Measurements from ENCODE around the gene ZNF236.

ZNF236 gene

GRCh38 chr18:76859474-76860339 is 37.4 kb downstream of the ZNF236 start:
- DNase-seq (ENCODE audit: low spot score): no peak

DNA sequence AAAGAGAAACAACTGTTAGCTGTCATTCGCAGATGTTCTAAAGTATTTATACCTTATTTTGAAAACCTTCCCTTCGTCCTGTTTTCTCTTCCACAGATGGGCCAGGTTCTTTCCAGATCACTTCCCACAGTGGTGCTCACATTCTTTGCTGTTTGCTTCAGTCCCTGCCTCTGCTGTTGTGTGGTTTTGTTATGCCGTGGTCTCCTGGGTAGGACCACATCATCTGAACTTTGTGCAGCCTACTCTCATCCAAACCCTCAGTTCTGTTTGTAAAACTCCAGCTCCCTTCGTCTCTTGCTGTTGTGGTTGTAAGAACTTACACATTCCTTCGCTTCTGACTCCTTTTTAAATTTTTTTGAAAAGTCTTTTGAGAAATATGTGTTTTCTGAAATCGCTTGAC is 38.1 kb downstream of the ZNF236 start:
- no peak for DNase-seq (ENCODE audit: low spot score)

GRCh38 chr18:76866666-76867065 is 44.3 kb downstream of the ZNF236 start:
- DNase-seq (ENCODE audit: low spot score): no peak

DNA sequence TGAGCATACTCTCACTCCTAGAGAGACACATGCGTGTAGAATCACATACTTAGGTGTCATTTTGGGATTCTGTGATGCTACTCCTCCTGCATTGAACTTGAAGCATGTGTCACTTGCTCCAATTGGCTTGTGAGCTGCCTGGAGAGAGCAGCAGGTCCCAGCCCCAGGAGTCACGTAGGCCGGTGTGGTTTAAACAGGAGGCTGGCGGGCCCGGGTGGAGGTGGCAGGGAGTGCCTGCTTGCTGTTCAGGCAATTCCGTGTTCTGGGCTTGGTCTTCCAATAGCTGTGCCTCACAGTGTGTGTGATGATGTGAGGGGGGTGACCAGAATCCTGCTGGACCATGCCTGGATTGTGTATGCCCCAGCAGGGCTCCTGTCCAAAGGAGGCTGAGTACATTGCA is 51.0 kb downstream of the ZNF236 start:
- no peak for DNase-seq (ENCODE audit: low spot score)

- DNase-seq (ENCODE audit: low spot score): no peak
These were observed 51.4 kb downstream of the ZNF236 start for GRCh38 chr18:76873713-76874112.

DNA sequence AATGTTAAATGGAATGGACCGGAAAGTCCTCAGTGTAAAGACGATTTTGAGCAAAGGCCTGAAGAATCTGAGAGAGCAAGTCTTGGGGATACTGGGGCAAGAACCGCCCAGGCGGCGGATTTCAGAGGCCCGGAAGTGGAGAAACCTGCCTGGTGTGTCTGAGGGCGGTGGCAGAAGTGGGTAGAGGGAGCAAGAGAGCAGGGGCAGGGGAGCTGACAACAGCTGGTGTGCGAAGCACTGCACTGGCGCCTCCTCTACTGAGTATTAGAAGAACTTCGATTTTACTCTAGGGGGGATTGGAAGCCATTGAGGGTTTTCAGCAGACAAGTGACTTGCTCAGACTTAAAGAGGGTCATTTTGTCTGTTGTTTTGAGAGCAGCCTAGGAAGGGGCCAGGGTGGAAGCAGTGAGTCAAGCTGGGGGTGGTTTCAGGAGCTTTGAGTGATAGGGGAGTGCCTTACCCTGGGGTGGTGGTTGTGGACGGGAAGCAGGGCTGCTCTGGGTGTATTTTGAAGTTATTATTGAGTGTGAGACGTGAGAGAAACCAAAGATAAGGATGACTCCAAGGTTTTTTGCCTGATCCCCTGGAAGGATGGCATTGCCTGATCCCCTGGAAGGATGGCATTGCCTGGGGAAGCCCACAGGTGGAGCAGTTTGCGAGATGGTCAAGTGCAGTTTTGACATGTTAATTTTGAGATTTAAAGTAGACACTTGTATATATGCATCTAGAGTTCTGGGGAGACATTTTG is 52.5 kb downstream of the ZNF236 start:
- no peak for DNase-seq (ENCODE audit: low spot score)

GRCh38 chr18:76875390-76876325 is 53.3 kb downstream of the ZNF236 start:
- peak; percentile 75 for DNase-seq (ENCODE audit: low spot score)

GRCh38 chr18:76878426-76878825 is 56.1 kb downstream of the ZNF236 start:
- no peak for DNase-seq (ENCODE audit: low spot score)

DNA sequence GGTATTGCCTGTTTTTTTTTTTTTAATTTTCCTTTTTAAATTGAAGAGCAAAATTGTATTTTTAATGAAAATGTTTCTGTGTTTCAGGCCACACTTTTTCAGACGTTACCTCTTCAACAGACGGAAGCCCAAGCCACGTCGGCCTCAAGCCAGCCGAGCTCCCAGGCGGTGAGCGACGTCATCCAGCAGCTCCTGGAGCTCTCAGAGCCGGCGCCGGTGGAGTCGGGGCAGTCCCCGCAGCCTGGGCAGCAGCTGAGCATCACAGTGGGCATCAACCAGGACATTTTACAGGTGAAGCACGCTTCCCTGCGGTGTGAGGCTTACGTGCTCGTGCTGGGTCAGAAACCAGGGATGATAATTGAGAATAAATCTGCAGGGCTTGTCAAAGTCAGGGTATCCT is 57.7 kb downstream of the ZNF236 start:
- no peak for DNase-seq (ENCODE audit: low spot score)

DNA sequence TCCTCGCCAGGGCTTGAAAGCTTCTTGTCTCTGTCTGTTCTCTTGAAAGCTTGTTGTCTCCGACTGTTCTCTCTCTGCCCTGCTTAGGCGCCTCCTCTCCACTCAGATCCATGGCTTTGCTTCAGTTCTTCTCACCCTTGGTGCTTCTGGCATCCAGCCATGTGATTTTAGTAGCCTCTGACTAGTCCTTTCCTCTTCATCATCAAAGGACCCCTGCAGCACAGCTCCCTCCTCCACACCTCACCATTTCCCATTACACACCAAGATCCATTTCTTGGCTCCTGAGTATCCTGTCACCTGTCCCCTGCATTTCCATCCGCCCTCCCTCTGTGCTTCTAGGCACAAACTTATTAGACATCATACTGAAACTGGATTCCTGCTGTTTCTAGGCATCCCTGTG is 59.4 kb downstream of the ZNF236 start:
- no peak for DNase-seq (ENCODE audit: low spot score)

GRCh38 chr18:76882146-76882545 is 59.8 kb downstream of the ZNF236 start:
- no peak for DNase-seq (ENCODE audit: low spot score)

GRCh38 chr18:76885001-76885400 is 62.6 kb downstream of the ZNF236 start:
- DNase-seq (ENCODE audit: low spot score): no peak

DNA sequence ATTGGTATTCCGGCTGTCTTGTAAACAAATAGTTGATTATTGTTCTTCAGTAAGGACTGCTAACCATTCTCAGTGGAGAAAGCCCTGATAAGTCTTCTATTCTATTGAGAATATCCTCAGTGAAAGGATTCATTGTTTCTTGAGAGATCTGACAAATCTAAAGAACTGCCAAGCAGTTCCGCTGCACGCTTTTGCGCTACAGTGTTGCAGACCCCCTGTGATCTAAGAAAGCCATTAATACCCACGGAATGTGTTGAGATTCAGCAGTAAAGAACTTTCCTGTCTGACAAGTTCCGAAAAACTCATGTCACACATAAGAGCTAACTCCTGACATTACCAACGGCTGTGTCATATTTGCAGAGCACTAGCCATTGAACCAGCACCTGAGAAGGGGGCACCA is 63.8 kb downstream of the ZNF236 start:
- DNase-seq (ENCODE audit: low spot score): no peak

DNA sequence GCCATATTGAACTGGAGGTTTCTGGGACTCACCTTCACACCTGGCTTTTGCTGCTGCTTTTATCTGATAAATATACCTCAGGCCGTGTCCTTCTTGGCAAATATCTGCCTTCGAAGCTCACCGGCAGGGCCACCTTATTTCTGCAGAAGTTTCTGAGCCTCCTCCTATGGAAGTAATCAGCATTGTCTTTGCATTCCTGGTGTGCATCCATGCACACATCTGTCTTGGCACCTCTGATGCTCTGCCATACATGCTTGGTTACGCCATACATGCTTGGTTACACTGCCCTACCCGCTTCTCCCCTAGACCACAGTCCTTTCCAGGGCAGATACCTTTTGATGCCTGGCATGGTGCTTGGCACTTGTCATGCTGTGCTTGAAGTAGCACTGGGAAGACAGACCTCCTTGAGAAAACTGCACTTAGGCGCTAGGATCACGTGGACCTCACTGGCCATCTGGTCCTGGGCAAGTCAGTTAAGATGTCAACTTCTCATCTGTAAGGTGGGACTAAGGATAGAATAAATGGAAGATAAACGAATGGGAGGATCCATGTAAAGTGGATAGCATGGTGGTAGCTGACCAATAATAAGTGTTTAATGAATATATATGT is 66.8 kb downstream of the ZNF236 start:
- no peak for DNase-seq (ENCODE audit: low spot score)

DNA sequence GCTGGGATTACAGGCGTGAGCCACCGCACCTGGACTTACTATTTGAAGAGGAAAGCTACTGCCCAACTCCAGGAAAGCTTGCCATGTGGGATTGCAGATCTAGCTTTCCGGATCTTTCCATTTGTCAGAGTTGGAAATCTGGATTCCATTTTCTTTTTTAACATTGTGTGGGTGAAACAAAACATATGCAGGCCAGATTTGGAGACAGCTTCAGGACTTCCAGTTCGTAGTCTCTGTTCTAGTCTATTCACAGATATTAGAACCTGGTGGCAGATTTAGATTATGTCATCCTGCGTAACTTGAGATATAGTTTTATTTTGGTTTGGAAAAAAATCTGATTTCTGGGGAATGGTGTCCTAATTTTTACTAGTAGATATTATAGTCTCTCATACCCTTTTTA is 70.5 kb downstream of the ZNF236 start:
- DNase-seq (ENCODE audit: low spot score): no peak

DNA sequence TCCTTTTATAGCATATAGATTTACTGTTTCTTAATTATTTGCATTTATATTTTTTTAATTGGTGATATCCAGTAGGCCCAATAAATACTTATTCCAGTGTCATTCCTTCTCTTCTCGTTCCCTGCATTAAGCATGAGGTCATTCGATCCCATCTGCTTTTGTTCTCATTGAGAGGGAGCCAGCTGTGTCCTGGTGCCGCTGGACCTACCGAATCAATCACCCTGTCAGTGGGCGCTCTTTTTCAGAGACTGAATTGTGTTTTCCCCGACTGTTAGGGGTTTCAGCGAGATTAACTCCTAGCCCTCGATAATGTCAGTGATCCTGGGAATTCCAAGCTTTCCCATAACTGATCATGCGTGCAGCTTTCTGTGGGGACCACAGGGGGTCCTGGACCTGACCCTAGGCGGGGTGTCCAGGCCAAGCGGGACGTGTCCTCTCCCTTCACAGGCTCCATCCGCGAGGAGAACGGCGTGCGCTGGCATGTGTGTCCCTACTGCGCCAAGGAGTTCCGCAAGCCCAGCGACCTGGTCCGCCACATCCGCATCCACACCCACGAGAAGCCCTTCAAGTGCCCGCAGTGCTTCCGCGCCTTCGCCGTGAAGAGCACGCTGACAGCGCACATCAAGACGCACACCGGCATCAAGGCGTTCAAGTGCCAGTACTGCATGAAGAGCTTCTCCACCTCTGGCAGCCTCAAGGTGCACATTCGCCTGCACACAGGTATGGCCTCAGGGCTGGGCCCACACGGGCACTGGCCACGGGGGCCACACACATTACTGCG is 72.4 kb downstream of the ZNF236 start:
- DNase-seq (ENCODE audit: low spot score): no peak

- no peak for DNase-seq (ENCODE audit: low spot score)
These were observed 73.1 kb downstream of the ZNF236 start for GRCh38 chr18:76895498-76895897.

- no peak for DNase-seq (ENCODE audit: low spot score)
These were observed 74.3 kb downstream of the ZNF236 start for GRCh38 chr18:76896677-76897076.

- DNase-seq (ENCODE audit: low spot score): no peak
These were observed 74.9 kb downstream of the ZNF236 start for GRCh38 chr18:76897257-76897656.

DNA sequence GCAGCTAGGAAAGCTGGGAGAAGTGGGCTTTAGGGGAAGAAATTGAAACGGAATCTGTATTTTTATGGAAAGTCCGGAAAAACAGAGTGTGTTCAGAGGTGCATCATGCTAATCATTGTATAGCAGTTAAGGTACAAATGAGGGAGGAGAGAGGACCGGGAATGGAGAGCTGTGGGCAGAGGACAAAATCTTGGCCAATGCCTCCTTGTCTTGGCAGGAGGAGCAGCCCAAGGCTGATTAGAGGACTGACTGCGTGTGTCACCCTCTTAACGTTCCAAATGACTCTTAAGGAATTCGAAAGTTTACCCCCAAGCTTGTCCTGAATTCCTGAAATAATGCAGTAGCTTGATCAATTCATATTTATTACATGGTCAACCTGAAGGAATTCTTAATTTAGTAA is 81.0 kb downstream of the ZNF236 start:
- no peak for DNase-seq (ENCODE audit: low spot score)

GRCh38 chr18:76905821-76906220 is 83.5 kb downstream of the ZNF236 start:
- DNase-seq (ENCODE audit: low spot score): no peak
